ENCODE results near the gene TMEM217.

Gene TMEM217

GRCh38 chr6:37177077-37177934, 80.6 kb downstream of the TMEM217 start:
- TF ChIP-seq CTCF (conservative IDR thresholded peaks at IDR 0.05) (no peak), ZFX (IDR thresholded peaks at IDR 0.05) (no peak)
- H3K27ac ChIP-seq = no peak overlapping the region

- no peak overlapping the region for H3K27ac ChIP-seq
- TF ChIP-seq ZFX (IDR thresholded peaks at IDR 0.05) (no peak), CTCF (conservative IDR thresholded peaks at IDR 0.05) (no peak)
These were observed 81.5 kb downstream of the TMEM217 start for GRCh38 chr6:37176268-37177076.

GRCh38 chr6:37175332-37176267, 82.3 kb downstream of the TMEM217 start:
- H3K27ac ChIP-seq = no peak overlapping the region
- no peak for TF ChIP-seq ZFX (IDR thresholded peaks at IDR 0.05)
- no peak for TF ChIP-seq CTCF (conservative IDR thresholded peaks at IDR 0.05)

GRCh38 chr6:37174515-37175331, 83.2 kb downstream of the TMEM217 start:
- H3K27ac ChIP-seq = no peak overlapping the region
- no peak for TF ChIP-seq ZFX (IDR thresholded peaks at IDR 0.05)
- TF ChIP-seq CTCF (conservative IDR thresholded peaks at IDR 0.05) = no peak

- no peak overlapping the region for H3K27ac ChIP-seq
- no peak for TF ChIP-seq CTCF (conservative IDR thresholded peaks at IDR 0.05)
- no peak for TF ChIP-seq ZFX (IDR thresholded peaks at IDR 0.05)
These were observed 83.8 kb downstream of the TMEM217 start for GRCh38 chr6:37174196-37174514.

- no peak for TF ChIP-seq CTCF (conservative IDR thresholded peaks at IDR 0.05)
- TF ChIP-seq ZFX (IDR thresholded peaks at IDR 0.05) = no peak
- no peak overlapping the region for H3K27ac ChIP-seq
These were observed 84.3 kb downstream of the TMEM217 start for GRCh38 chr6:37173493-37174195.
